Measurements from ENCODE around the gene RRAGD.

RRAGD gene

GRCh38 chr6:89375427-89376267 is 36.4 kb downstream of the RRAGD start:
- Histone ChIP-seq H3K9me3 (ENCODE audit: control insufficient read depth, insufficient read depth, low read length) (no peaks in the 10 kb centered on the region), H3K4me1 (ENCODE audit: control insufficient read depth, insufficient read depth, low read length) (peaks cover 13% of the 10 kb centered on the region), H3K27ac (ENCODE audit: low read depth, low read length) (no peak overlapping the region), H3K9ac (ENCODE audit: low read depth, low read length) (no peak overlapping the region), H3K36me3 (ENCODE audit: control insufficient read depth, insufficient read depth, low read length) (no peaks in the 10 kb centered on the region; the same call in 1 of the 2 replicates), H3K4me3 (ENCODE audit: low read depth, low read length) (no peak overlapping the region), H3K27me3 (ENCODE audit: control insufficient read depth, insufficient read depth, low read length) (no peaks in the 10 kb centered on the region)

GRCh38 chr6:89372506-89372901 is 39.6 kb downstream of the RRAGD start:
- Histone ChIP-seq H3K4me3 (ENCODE audit: low read depth, low read length) (no peak overlapping the region), H3K4me1 (ENCODE audit: control insufficient read depth, insufficient read depth, low read length) (peaks cover 13% of the 10 kb centered on the region), H3K27me3 (ENCODE audit: control insufficient read depth, insufficient read depth, low read length) (no peaks in the 10 kb centered on the region), H3K27ac (ENCODE audit: low read depth, low read length) (no peak overlapping the region), H3K9me3 (ENCODE audit: control insufficient read depth, insufficient read depth, low read length) (no peaks in the 10 kb centered on the region), H3K36me3 (ENCODE audit: control insufficient read depth, insufficient read depth, low read length) (no peaks in the 10 kb centered on the region; the same call in 1 of the 2 replicates), H3K9ac (ENCODE audit: low read depth, low read length) (no peak overlapping the region)

GRCh38 chr6:89371849-89372505 is 40.1 kb downstream of the RRAGD start:
- Histone ChIP-seq H3K4me1 (ENCODE audit: control insufficient read depth, insufficient read depth, low read length) (peaks cover 13% of the 10 kb centered on the region), H3K27me3 (ENCODE audit: control insufficient read depth, insufficient read depth, low read length) (no peaks in the 10 kb centered on the region), H3K27ac (ENCODE audit: low read depth, low read length) (no peak overlapping the region), H3K36me3 (ENCODE audit: control insufficient read depth, insufficient read depth, low read length) (no peaks in the 10 kb centered on the region), H3K9me3 (ENCODE audit: control insufficient read depth, insufficient read depth, low read length) (no peaks in the 10 kb centered on the region), H3K4me3 (ENCODE audit: low read depth, low read length) (no peak overlapping the region), H3K9ac (ENCODE audit: low read depth, low read length) (no peak overlapping the region)

- Histone ChIP-seq H3K4me1 (ENCODE audit: control insufficient read depth, insufficient read depth, low read length) (0 out of 2 replicates have a peak, but pooled peaks cover 3% of the 10 kb centered on the region), H3K27me3 (ENCODE audit: control insufficient read depth, insufficient read depth, low read length) (no peaks in the 10 kb centered on the region), H3K27ac (ENCODE audit: low read depth, low read length) (no peak overlapping the region), H3K9me3 (ENCODE audit: control insufficient read depth, insufficient read depth, low read length) (no peaks in the 10 kb centered on the region), H3K4me3 (ENCODE audit: low read depth, low read length) (no peak overlapping the region), H3K9ac (ENCODE audit: low read depth, low read length) (no peak overlapping the region), H3K36me3 (ENCODE audit: control insufficient read depth, insufficient read depth, low read length) (no peaks in the 10 kb centered on the region)
Observed at GRCh38 chr6:89368999-89369398, 43.1 kb downstream of the RRAGD start.

GRCh38 chr6:89368107-89368506 is 44.0 kb downstream of the RRAGD start:
- no peak overlapping the region for H3K4me3 ChIP-seq (ENCODE audit: low read depth, low read length)
- H3K9me3 ChIP-seq (ENCODE audit: control insufficient read depth, insufficient read depth, low read length): no peaks in the 10 kb centered on the region
- H3K27me3 ChIP-seq (ENCODE audit: control insufficient read depth, insufficient read depth, low read length): no peaks in the 10 kb centered on the region
- H3K4me1 ChIP-seq (ENCODE audit: control insufficient read depth, insufficient read depth, low read length): 0 out of 2 replicates have a peak, but pooled peaks cover 3% of the 10 kb centered on the region
- H3K27ac ChIP-seq (ENCODE audit: low read depth, low read length): no peak overlapping the region
- H3K36me3 ChIP-seq (ENCODE audit: control insufficient read depth, insufficient read depth, low read length): no peaks in the 10 kb centered on the region
- H3K9ac ChIP-seq (ENCODE audit: low read depth, low read length): no peak overlapping the region

- no peaks in the 10 kb centered on the region for H3K36me3 ChIP-seq (ENCODE audit: control insufficient read depth, insufficient read depth, low read length)
- H3K27me3 ChIP-seq (ENCODE audit: control insufficient read depth, insufficient read depth, low read length): no peaks in the 10 kb centered on the region
- no peaks in the 10 kb centered on the region for H3K4me1 ChIP-seq (ENCODE audit: control insufficient read depth, insufficient read depth, low read length)
- H3K4me3 ChIP-seq (ENCODE audit: low read depth, low read length): no peak overlapping the region
- H3K27ac ChIP-seq (ENCODE audit: low read depth, low read length): no peak overlapping the region
- H3K9me3 ChIP-seq (ENCODE audit: control insufficient read depth, insufficient read depth, low read length): no peaks in the 10 kb centered on the region
- no peak overlapping the region for H3K9ac ChIP-seq (ENCODE audit: low read depth, low read length)
Observed at GRCh38 chr6:89364586-89364985, 47.5 kb downstream of the RRAGD start.

GRCh38 chr6:89361171-89361570 is 50.9 kb downstream of the RRAGD start:
- H3K4me3 ChIP-seq (ENCODE audit: low read depth, low read length): no peak overlapping the region
- H3K9me3 ChIP-seq (ENCODE audit: control insufficient read depth, insufficient read depth, low read length): no peaks in the 10 kb centered on the region
- no peaks in the 10 kb centered on the region for H3K27me3 ChIP-seq (ENCODE audit: control insufficient read depth, insufficient read depth, low read length)
- H3K9ac ChIP-seq (ENCODE audit: low read depth, low read length): no peak overlapping the region
- no peak overlapping the region for H3K27ac ChIP-seq (ENCODE audit: low read depth, low read length)
- H3K36me3 ChIP-seq (ENCODE audit: control insufficient read depth, insufficient read depth, low read length): no peaks in the 10 kb centered on the region
- no peaks in the 10 kb centered on the region for H3K4me1 ChIP-seq (ENCODE audit: control insufficient read depth, insufficient read depth, low read length)

- Histone ChIP-seq H3K27ac (ENCODE audit: low read depth, low read length) (no peak overlapping the region), H3K9me3 (ENCODE audit: control insufficient read depth, insufficient read depth, low read length) (no peaks in the 10 kb centered on the region), H3K9ac (ENCODE audit: low read depth, low read length) (no peak overlapping the region), H3K4me1 (ENCODE audit: control insufficient read depth, insufficient read depth, low read length) (no peaks in the 10 kb centered on the region), H3K27me3 (ENCODE audit: control insufficient read depth, insufficient read depth, low read length) (no peaks in the 10 kb centered on the region), H3K36me3 (ENCODE audit: control insufficient read depth, insufficient read depth, low read length) (no peaks in the 10 kb centered on the region), H3K4me3 (ENCODE audit: low read depth, low read length) (no peak overlapping the region)
Observed at GRCh38 chr6:89360415-89360999, 51.6 kb downstream of the RRAGD start.

GRCh38 chr6:89359561-89359960 is 52.5 kb downstream of the RRAGD start:
- Histone ChIP-seq H3K4me1 (ENCODE audit: control insufficient read depth, insufficient read depth, low read length) (no peaks in the 10 kb centered on the region), H3K36me3 (ENCODE audit: control insufficient read depth, insufficient read depth, low read length) (no peaks in the 10 kb centered on the region), H3K9ac (ENCODE audit: low read depth, low read length) (no peak overlapping the region), H3K27ac (ENCODE audit: low read depth, low read length) (no peak overlapping the region), H3K4me3 (ENCODE audit: low read depth, low read length) (no peak overlapping the region), H3K9me3 (ENCODE audit: control insufficient read depth, insufficient read depth, low read length) (no peaks in the 10 kb centered on the region), H3K27me3 (ENCODE audit: control insufficient read depth, insufficient read depth, low read length) (no peaks in the 10 kb centered on the region)

- no peaks in the 10 kb centered on the region for H3K9me3 ChIP-seq (ENCODE audit: control insufficient read depth, insufficient read depth, low read length)
- H3K9ac ChIP-seq (ENCODE audit: low read depth, low read length): no peak overlapping the region
- no peak overlapping the region for H3K4me3 ChIP-seq (ENCODE audit: low read depth, low read length)
- H3K36me3 ChIP-seq (ENCODE audit: control insufficient read depth, insufficient read depth, low read length): no peaks in the 10 kb centered on the region
- no peaks in the 10 kb centered on the region for H3K4me1 ChIP-seq (ENCODE audit: control insufficient read depth, insufficient read depth, low read length)
- H3K27ac ChIP-seq (ENCODE audit: low read depth, low read length): no peak overlapping the region
- peaks cover 11% of the 10 kb centered on the region for H3K27me3 ChIP-seq (ENCODE audit: control insufficient read depth, insufficient read depth, low read length)
Observed at GRCh38 chr6:89357390-89357789, 54.7 kb downstream of the RRAGD start.

GRCh38 chr6:89356642-89357170 is 55.4 kb downstream of the RRAGD start:
- H3K4me3 ChIP-seq (ENCODE audit: low read depth, low read length): no peak overlapping the region
- H3K27me3 ChIP-seq (ENCODE audit: control insufficient read depth, insufficient read depth, low read length): peaks cover 18% of the 10 kb centered on the region
- H3K27ac ChIP-seq (ENCODE audit: low read depth, low read length): no peak overlapping the region
- no peaks in the 10 kb centered on the region for H3K9me3 ChIP-seq (ENCODE audit: control insufficient read depth, insufficient read depth, low read length)
- H3K36me3 ChIP-seq (ENCODE audit: control insufficient read depth, insufficient read depth, low read length): no peaks in the 10 kb centered on the region
- no peaks in the 10 kb centered on the region for H3K4me1 ChIP-seq (ENCODE audit: control insufficient read depth, insufficient read depth, low read length)
- H3K9ac ChIP-seq (ENCODE audit: low read depth, low read length): no peak overlapping the region

All from HUES48 (cell line).